Psoas muscle (tissue), 8 donors: ENCODE results near the gene OR14C36. TPM values are rescaled to one million over a fixed set of nuclear protein-coding genes. Genes with fewer than 3 reads are reported as not detected.

Experiments
- ATAC-seq, 4 donors: fragments of 200-7000 bp; cut with Tn5 transposase; one replicate each; pipeline ENCODE4 v1.9.1; 2020; ENCODE audit warnings: moderate library complexity in 3 of 4, mild to moderate bottlenecking in 2 of 4
- DNase-seq, 2 donors: peaks; one replicate each; pipeline ENCODE4 v3.0.0-alpha.2; 2020
- H3K27ac ChIP-seq: fragments of 200-600 bp; one replicate; pipeline ENCODE4 v1.8.0; 2022
- H3K27me3 ChIP-seq, 3 donors: fragments of 200-600 bp in 1 of 3; one replicate each; pipeline versions ENCODE4 v1.6.1 to v1.8.0; 2013 to 2022; ENCODE audit warnings: low read length in 2 of 3, mild to moderate bottlenecking in 2 of 3, moderate library complexity in 1 of 3; ENCODE audit not compliant: insufficient read depth in 3 of 3
- H3K36me3 ChIP-seq, 2 donors: fragments of 200-600 bp in 1 of 2; one replicate each; pipeline versions ENCODE4 v1.6.1 to v1.8.0; 2013 to 2022; ENCODE audit warnings: low read depth in 1 of 2, mild to moderate bottlenecking in 1 of 2, moderate library complexity in 1 of 2; ENCODE audit not compliant: insufficient read depth in 1 of 2
- H3K4me1 ChIP-seq: fragments of 200-600 bp; one replicate; pipeline ENCODE4 v1.8.0; 2022
- H3K4me3 ChIP-seq: fragments of 200-600 bp; one replicate; pipeline ENCODE4 v1.8.0; 2022; ENCODE audit warnings: mild to moderate bottlenecking
- H3K9me3 ChIP-seq: fragments of 200-600 bp; one replicate; pipeline ENCODE4 v1.8.0; 2022
- CTCF ChIP-seq: fragments of 200-600 bp; IDR thresholded peaks from one replicate; pipeline ENCODE4 v1.8.0; 2022; ENCODE audit warnings: antibody characterized with exemption
- WGBS, 3 donors: extraction: QIAGEN DNeasy Blood & Tissue Kit; methylation state at CpG; one replicate each; pipeline versions ENCODE4 v1.1.6 to v1.1.7; 2013; 5-methylcytosine and 5-hydroxymethylcytosine counted together
- intact Hi-C, 2 donors: fragments of 100-400 bp; cut with DNase I; formaldehyde crosslinking; loops; one replicate each; pipeline versions ENCODE4 v1.11.0 to v1.14.2; 2022
- polyA plus RNA-seq, 3 donors: library from polyadenylated mRNA; stranded (reverse); fragments of 200-250 nt; gene quantifications; one replicate each; pipeline ENCODE4 v1.2.3, GENCODE V29; 2013
- total RNA-seq, 4 donors: library from RNA; stranded (reverse); fragmentation: NEBNext Ultra II Directional in 2 of 4; extraction: Animal tissue kit (Norgen Biotek cat#: 25700) in 2 of 4; gene quantifications; one replicate each; pipeline versions ENCODE4 v1.2.1 to v1.2.4, GENCODE V29; 2021 to 2023
- donor health status: healthy with polysubstance abuse.
- donor health status: DM: no; HTN: no; CAD: no; lungs with moderate emphysema.
- donor health status: Bipolar disorder and iron deficiency.
- donor health status: healthy.
- donor health status: DM: yes; HTN: yes; CAD: no.
- donor health status: DM: no; HTN: no; CAD: no.
- donor health status: DM: no; HTN: no; CAD: no.
- donor health status: DM: yes; HTN: yes; CAD: no.

Gene OR14C36
- total and polyA plus RNA-seq, 7 donors = not detected

GRCh38 chr1:248366609-248367008 is 18.0 kb downstream of the OR14C36 start:
- no peak for TF ChIP-seq CTCF
- no peaks in the 10 kb centered on the region for H3K27me3 ChIP-seq

GRCh38 chr1:248372394-248372793 is 23.8 kb downstream of the OR14C36 start:
- Histone ChIP-seq H3K27ac (no peak overlapping the region), H3K36me3 (no peaks in the 10 kb centered on the region), H3K4me1 (no peaks in the 10 kb centered on the region), H3K27me3 (no peaks in the 10 kb centered on the region), H3K4me3 (no peak overlapping the region), H3K9me3 (peaks cover 5% of the 10 kb centered on the region)
- no peak for DNase-seq
- no peak for ATAC-seq
- intact Hi-C loops = no loop called here
- TF ChIP-seq CTCF = no peak
- 65 to 81% (median 68%) methylated on average over 5 of the region's 5 CpGs for WGBS, 3 donors

More at GRCh38 chr1:248366609-248367008, 18.0 kb downstream of the OR14C36 start:
- H3K4me3 ChIP-seq = no peak overlapping the region
- no peaks in the 10 kb centered on the region for H3K4me1 ChIP-seq
- no peak for ATAC-seq
- no peaks in the 10 kb centered on the region for H3K36me3 ChIP-seq
- H3K9me3 ChIP-seq = peaks cover 16% of the 10 kb centered on the region
- no peak for DNase-seq
- intact Hi-C loops = no loop called here
- H3K27ac ChIP-seq = no peak overlapping the region

GRCh38 chr1:248373761-248374160 is 25.2 kb downstream of the OR14C36 start:
- DNase-seq = no peak
- no peaks in the 10 kb centered on the region for H3K36me3 ChIP-seq
- no peak for TF ChIP-seq CTCF
- intact Hi-C loops = no loop called here
- WGBS, 3 donors = 57 to 65% (median 60%) methylated on average over 4 of the region's 4 CpGs
- H3K27me3 ChIP-seq = no peaks in the 10 kb centered on the region
- H3K27ac ChIP-seq = no peak overlapping the region
- H3K9me3 ChIP-seq = peaks cover 5% of the 10 kb centered on the region
- no peaks in the 10 kb centered on the region for H3K4me1 ChIP-seq
- no peak overlapping the region for H3K4me3 ChIP-seq
- no peak for ATAC-seq

- TF ChIP-seq CTCF = no peak
- Histone ChIP-seq H3K9me3 (peaks cover 4% of the 10 kb centered on the region), H3K27me3 (no peaks in the 10 kb centered on the region), H3K36me3 (no peaks in the 10 kb centered on the region), H3K27ac (no peak within 1 kb of the TSS), H3K4me3 (no peak within 1 kb of the TSS), H3K4me1 (no peaks in the 10 kb centered on the region)
- ATAC-seq (no peak), DNase-seq (no peak)
- intact Hi-C loops = no loop called here
These were observed 26.9 kb downstream of the OR14C36 start, which contains the start of gene OR2T6 for GRCh38 chr1:248375446-248375845. OR2T6 (plus strand) TSS chr1:248375746; CDS start chr1:248387609, 11,863 bp downstream.

GRCh38 chr1:248376916-248377315 is 28.3 kb downstream of the OR14C36 start:
- Histone ChIP-seq H3K27me3 (no peaks in the 10 kb centered on the region), H3K4me3 (no peak overlapping the region), H3K36me3 (no peaks in the 10 kb centered on the region), H3K9me3 (no peaks in the 10 kb centered on the region), H3K4me1 (no peaks in the 10 kb centered on the region), H3K27ac (no peak overlapping the region)
- no peak for TF ChIP-seq CTCF
- ATAC-seq (no peak), DNase-seq (no peak)
- intact Hi-C loops = no loop called here
- WGBS, 3 donors = 48 to 69% (median 61%) methylated on average over 3 of the region's 3 CpGs
